Measurements from ENCODE around the gene PIK3CG.

GRCh38 chr7:106915407-106915806, 50.3 kb downstream of the PIK3CG start:
- TF ChIP-seq MAFK (IDR thresholded peaks at IDR 0.05; ENCODE audit: partially characterized antibody) = no peak
- no peak for TF ChIP-seq MYC (IDR thresholded peaks at IDR 0.05; ENCODE audit: borderline replicate concordance, low read length)
- no peak for TF ChIP-seq RARB (CRISPR knock-in tag; IDR thresholded peaks at IDR 0.05)
- TF ChIP-seq CTCF (IDR thresholded peaks at IDR 0.05) = no peak
- no peak for TF ChIP-seq USF2 (IDR thresholded peaks at IDR 0.05)
- no peak for TF ChIP-seq REST (IDR thresholded peaks at IDR 0.05)
- no peak for TF ChIP-seq POLR2A (IDR thresholded peaks at IDR 0.05; ENCODE audit: low read length)
- no peak for TF ChIP-seq KDM5A (IDR thresholded peaks at IDR 0.05)
- no peak for TF ChIP-seq MAX (IDR thresholded peaks at IDR 0.05)
- no peak for TF ChIP-seq CHD2 (IDR thresholded peaks at IDR 0.05; ENCODE audit: low read length, partially characterized antibody)
- TF ChIP-seq RAD21 (conservative IDR thresholded peaks at IDR 0.05 in 1 of 2, IDR thresholded peaks at IDR 0.05 in 1 of 2) = no peak
- no peak for TF ChIP-seq HES2 (IDR thresholded peaks at IDR 0.05)
- no peak for TF ChIP-seq ELK1 (IDR thresholded peaks at IDR 0.05; ENCODE audit: low read depth, low read length)
- no peak for TF ChIP-seq RFX5 (IDR thresholded peaks at IDR 0.05)

Measured in A549 (cell line).